HG03457 (cell line): Measurements from ENCODE around the gene ENTPD7.
"Not testable (repeated sequence)": the region's sequence is repeated elsewhere in the genome, so short reads cannot be mapped to it uniquely, and the experiment has no call there.

Source experiments
- ATAC-seq: cut with Tn5 transposase; IDR thresholded peaks from one replicate; pipeline ENCODE4 v1.9.1; 2021; ENCODE audit warnings: moderate number of reproducible peaks; ENCODE audit not compliant: unreplicated experiment

The ENTPD7 gene, protein sequence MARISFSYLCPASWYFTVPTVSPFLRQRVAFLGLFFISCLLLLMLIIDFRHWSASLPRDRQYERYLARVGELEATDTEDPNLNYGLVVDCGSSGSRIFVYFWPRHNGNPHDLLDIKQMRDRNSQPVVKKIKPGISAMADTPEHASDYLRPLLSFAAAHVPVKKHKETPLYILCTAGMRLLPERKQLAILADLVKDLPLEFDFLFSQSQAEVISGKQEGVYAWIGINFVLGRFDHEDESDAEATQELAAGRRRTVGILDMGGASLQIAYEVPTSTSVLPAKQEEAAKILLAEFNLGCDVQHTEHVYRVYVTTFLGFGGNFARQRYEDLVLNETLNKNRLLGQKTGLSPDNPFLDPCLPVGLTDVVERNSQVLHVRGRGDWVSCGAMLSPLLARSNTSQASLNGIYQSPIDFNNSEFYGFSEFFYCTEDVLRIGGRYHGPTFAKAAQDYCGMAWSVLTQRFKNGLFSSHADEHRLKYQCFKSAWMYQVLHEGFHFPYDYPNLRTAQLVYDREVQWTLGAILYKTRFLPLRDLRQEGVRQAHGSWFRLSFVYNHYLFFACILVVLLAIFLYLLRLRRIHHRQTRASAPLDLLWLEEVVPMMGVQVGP

GRCh38 chr10:99659031-99659867 is at the start of gene ENTPD7:
Gene ENTPD7 (plus strand): TSS chr10:99659509. CDS start chr10:99659957, 448 bp downstream.
- peak; percentile 99 for ATAC-seq

GRCh38 chr10:99610221-99610620 is 49.1 kb upstream of the ENTPD7 start:
- no peak for ATAC-seq

DNA sequence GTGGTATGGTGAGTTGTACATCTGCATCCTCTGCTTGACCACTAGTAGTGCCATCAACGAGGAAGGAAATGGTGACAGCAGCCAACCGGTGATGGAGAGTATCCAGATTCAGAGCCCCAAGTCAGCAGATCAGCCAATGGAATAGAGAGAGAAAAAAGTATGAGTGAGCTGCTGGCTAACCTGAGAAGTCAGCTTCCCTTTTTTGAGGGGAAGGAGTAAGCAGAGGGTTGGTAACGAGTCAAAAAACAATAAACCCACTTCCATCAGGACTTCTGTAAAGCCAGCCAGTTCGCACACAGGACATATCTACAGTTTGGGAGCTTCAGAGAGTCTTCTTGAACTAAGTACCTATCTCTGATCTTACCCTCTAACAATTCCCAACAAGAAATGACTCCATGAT is 48.0 kb upstream of the ENTPD7 start:
- no peak for ATAC-seq

DNA sequence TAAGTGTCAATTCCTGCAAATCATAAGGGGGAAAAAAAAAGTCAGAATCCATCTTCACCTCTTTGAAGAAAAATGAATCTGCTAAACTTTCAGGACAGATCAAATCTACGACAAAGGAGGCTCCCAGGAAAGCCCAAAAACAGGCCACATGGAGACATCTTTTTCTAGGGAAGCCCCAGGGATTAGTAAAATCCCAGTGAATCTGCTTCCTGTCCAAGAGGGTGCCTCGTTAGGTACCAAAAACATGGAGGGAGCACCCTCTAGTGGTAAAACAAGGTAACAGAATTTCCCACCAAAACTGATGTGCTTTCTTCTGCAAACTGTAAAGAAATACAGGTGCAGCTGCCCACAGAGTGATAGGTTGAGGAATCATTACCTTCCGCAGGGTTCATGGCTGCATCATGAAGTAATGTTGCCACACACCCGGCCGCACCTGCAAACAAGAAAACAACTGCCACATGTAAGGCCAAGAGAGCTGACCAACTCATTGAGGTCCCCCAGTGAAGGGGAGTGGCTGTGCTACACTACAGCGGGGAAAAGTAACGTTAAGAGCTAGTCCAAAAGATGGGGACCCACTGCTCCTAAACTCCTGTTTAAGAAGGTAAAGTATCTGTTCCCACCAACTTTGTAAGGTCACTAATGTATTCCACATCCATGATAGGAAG is 47.0 kb upstream of the ENTPD7 start:
- no peak for ATAC-seq

GRCh38 chr10:99615426-99615825 is 43.9 kb upstream of the ENTPD7 start:
- ATAC-seq = no peak

DNA sequence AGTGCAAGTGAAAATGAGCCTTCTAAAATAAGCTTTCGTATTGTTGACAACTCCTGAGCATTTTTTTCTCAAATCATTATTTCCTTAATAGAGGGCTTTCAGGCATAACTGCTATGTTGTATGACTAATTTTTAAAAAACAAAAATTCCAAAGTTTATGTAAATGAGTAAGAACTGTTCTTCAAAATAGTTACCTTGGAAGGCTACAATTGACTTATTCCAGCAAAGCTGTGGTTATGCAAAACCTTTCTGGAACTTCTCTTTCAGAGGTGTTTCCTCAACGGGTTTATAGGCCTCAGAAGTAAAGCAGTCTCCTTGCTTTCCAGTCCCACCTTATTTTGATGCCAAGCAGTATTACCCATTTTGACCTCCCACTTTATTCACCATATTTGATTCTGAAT is 41.6 kb upstream of the ENTPD7 start:
- ATAC-seq = no peak

DNA sequence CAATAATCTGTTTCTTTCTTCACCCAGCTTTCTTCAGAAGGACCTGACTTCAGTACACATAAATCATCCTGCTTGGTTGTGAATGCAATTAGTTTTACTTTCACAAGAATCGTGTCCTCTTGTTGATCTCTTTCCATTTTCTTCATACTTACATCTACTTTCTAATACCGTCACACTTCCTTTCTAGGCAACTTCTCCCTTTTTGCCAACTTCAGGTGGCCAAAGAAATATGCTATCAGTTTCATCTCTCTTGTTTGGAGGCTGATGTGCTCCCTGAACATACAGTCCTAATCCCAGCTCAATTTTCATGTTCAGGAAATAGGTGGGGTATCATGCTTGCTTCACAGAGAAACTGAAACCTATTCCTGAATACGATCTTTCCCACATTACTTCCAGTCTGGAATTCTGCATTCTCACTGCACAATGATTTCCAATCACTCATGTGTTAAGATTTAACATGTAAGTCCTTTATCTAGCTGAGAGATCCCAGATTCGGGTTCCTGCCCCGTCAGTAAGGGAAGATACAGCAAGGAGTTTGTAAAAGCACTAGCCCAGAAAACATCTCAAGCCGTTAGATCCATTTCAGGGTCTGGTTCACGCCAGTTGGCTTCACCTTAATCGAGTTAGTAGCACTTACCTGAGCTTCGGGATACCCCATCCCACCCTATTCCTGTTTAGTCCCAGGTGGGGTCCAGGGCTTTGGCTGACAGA is 40.1 kb upstream of the ENTPD7 start:
- no peak for ATAC-seq

- ATAC-seq = peak; percentile 67
These were observed 39.2 kb upstream of the ENTPD7 start, which contains the start of gene SLC25A28 for GRCh38 chr10:99619851-99620710. Gene SLC25A28 (minus strand): TSS chr10:99620439. CDS start chr10:99620335, 104 bp downstream.

DNA sequence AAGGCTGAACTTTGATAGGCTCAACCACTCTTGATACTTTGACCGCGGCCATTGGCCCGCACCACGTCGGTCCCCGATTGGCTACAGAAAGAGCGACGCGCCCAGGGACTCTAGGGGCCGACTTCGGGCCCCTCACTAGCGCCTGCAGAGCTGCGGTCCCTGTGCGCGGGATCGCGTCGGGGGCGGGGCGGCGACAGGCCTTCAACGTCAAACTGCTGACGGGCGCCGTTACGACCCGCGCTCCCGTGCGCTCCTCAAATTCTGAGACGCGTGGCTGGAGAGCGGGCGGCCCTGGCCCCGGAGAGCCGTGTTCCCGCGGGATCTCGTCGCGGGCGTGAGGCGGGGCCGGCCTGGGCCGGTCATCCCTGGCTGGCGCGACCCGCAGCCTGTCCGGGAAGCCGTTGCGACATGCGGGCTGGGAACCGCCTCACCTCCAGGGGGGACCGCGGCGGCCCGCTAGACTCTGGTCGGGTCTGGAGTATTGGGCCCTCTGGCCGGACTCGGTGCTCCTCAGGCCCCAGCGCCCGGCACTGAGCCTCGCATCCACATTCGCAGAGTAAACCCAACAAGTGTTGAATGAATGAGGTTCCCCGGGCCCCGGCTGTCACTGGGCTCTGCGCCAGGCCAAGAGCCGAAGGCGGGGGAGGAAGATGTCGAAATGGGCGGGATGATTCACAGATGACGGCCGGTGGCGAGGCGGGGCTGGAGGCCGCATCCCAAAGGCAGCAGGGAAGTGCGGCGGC is 38.4 kb upstream of the ENTPD7 start:
- peak; percentile 89 for ATAC-seq

DNA sequence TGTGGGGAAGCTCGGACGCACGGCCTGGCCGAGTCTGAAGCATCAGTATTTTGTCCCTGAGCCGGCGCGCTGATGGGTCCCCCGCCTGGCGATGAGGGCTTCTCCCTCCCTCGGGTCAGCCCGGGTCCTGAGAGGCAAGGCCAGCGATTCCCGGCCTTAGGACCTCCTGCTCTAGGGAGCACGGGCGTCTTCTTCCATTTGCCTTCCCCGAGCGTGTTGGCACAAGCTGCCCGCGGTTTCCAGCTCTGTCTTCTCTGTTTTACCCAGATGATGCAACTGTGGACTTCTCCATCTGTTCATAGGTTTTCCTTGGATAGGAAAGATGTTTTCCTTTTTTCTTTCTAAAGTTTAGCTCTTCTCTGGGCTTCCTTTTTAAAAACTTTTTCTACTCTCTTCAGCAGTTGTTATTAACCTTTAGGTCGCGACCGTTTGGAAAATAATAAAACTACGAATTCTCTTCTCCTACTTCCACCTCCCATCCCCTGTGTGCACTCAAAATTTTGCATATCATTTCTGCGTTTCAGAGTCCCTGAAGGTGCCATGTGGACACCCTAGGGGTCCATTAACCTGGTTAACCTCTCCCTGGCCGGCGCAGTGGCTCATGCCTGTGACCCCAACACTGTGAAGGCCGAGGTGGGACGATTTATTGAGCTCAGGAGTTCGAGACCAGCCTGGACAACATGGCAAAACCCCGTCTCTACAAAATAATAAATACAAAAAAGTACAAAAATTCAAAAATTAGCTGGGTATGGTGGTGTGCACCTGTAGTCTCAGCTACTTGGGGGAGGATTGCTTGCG is 37.7 kb upstream of the ENTPD7 start:
- no peak for ATAC-seq

DNA sequence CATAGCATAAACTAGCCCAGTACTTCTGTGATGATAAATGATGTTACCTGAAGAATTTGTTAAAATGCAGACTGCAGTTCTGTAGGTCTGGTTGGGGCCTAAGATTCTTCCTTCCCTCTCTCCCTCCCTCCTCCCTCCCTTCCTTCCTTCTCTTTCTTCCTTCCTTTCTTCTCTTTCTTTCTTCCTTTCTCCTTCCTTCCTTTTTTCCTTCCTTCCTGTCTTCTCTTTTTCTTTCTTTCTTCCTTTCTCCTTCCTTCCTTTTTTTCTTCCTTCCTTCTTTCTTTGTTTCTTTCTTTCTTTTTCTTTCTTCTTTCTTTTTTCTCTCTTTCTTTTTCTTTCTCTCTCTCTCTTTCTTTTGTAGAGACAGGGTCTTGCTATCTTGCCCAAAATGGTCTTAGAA is 35.4 kb upstream of the ENTPD7 start:
- ATAC-seq = no peak

DNA sequence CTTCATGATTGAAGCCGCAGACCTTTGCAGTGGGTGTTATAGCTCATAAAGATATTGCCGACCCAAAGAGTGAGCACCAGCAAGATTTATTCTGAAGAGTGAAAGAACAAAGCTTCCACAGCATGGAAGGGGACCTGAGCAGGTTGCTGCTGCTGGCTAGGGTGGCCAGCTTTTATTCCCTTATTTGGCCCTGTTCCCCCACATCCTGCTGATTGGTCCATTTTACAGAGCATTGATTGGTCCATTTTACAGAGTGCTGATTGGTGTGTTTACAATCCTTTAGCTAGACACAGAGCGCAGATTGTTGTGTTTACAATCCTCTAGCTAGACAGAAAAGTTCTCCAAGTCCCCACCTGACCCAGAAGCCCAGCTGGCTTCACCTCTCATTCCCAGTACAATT is 34.2 kb upstream of the ENTPD7 start:
- ATAC-seq = not testable (repeated sequence)

- ATAC-seq = no peak
These were observed 30.2 kb upstream of the ENTPD7 start for GRCh38 chr10:99628923-99629624.

DNA sequence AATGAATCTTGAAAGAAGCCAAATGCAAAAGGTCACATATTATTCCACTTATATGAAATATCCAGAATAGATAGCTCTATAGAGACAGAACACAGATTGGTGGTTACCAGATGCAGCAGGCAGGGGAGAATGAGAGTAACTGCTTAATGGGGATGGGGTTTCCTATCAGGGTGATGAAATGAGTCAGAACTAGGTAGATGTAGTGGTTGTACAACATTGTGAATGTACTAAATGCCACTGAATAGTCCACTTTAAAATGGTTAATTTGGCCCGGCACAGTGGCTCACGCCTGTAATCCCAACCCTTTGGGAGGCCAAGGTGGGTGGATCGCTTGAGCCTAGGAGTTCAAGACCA is 29.7 kb upstream of the ENTPD7 start:
- no peak for ATAC-seq

- ATAC-seq = no peak
These were observed 28.9 kb upstream of the ENTPD7 start for GRCh38 chr10:99630433-99630832.

- no peak for ATAC-seq
These were observed 28.3 kb upstream of the ENTPD7 start for GRCh38 chr10:99630991-99631390.

DNA sequence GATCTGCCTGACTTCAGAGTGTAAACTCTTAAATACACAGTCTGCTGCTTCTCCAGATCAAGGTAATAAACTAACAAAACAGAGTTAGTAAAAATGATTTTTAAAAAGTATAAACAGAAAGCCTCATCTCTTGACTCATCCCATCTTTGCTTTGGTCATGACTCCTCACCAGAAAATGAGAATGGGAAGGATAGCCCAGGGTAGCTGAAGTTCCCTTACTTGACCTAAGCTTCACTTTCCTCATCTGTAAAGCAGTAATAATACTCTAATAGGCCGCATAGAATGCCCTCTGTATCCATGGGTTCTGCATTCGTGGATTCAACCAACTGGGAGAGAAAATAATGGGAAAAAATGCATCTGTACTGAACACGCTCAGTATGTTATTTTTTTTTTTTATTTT is 27.8 kb upstream of the ENTPD7 start:
- no peak for ATAC-seq
